Activated naive CD8-positive, alpha-beta T cell (primary cell): Measurements from ENCODE around the gene CEND1.
"Not testable (repeated sequence)": the region's sequence is repeated elsewhere in the genome, so short reads cannot be mapped to it uniquely, and the experiment has no call there.

Experiments
- H3K27ac Mint-ChIP-seq: one replicate; pipeline ENCODE4 v1.8.0; 2021; ENCODE audit warnings: mixed read lengths
- H3K27me3 Mint-ChIP-seq: one replicate; pipeline ENCODE4 v1.8.0; 2021; ENCODE audit warnings: mixed read lengths
- H3K36me3 Mint-ChIP-seq: one replicate; pipeline ENCODE4 v1.8.0; 2021; ENCODE audit warnings: mixed read lengths
- H3K4me1 Mint-ChIP-seq: one replicate; pipeline ENCODE4 v1.8.0; 2021; ENCODE audit warnings: low read depth, mixed read lengths
- H3K4me3 Mint-ChIP-seq: one replicate; pipeline ENCODE4 v1.8.0; 2021; ENCODE audit warnings: mild to moderate bottlenecking, mixed read lengths
- H3K9me3 Mint-ChIP-seq: one replicate; pipeline ENCODE4 v1.8.0; 2021; ENCODE audit warnings: low read depth, mixed read lengths

The CEND1 gene

DNA sequence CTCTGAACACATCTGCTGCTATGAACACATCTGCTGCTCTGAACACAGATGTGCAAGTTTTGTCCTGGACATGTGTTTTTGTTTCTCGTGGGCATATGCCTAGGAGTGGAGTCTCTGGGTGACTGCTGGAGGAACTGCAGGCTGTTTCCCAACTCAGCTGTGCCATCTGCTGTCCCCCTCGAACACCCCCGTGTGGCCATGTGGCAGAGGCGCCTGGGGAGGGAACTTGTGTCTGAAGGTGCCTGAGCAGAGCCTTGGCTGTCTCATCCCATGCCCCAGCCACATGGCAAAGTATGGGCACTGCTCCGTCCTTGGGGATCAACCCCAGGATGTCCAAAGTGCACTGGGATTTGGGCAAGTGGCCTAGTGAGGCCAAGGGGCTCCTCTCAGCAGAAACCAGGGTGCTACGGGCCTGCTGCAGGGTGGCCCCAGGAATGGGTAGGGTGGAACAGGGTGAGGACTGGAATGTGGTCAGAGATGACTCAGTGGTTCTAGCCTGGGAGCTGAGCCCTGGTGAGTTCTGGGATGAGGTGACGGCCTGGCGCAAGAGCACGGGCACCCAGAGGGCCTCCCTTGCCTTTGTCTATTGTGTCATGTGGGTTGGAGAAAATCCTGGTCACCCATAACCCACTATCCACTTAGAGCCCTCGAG is 27.3 kb downstream of the CEND1 start:
- no peak overlapping the region for H3K4me3 Mint-ChIP-seq
- peaks cover 5% of the 10 kb centered on the region for H3K4me1 Mint-ChIP-seq
- no peaks in the 10 kb centered on the region for H3K9me3 Mint-ChIP-seq
- H3K27ac Mint-ChIP-seq, result no peak overlapping the region
- no peaks in the 10 kb centered on the region for H3K27me3 Mint-ChIP-seq
- no peaks in the 10 kb centered on the region for H3K36me3 Mint-ChIP-seq

DNA sequence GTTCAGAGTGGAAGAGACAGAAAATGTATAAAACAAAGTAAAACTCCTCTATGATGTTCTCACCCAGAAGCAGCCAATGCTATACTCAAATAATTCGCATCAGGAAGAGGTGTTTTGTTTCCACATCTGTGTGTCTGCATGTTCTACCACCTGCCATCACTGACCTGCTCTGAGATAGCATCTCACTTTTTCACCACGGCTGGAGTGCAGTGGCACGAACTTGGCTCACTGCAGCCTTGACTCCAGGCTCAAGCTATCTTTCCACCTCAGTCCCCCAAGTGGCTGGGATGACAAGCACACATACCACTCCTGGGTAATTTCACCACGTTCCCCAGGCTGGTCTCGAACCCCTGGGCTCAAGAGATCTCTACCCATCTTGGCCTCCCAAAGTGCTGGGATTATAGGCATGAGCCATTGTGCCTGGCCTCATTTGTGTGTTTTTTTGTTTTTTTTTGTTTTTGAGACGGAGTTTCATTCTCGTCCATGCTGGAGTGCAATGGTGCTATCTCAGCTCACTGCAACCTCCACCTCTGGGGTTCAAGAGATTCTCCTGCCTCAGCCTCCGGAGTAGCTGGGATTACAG is 28.3 kb downstream of the CEND1 start:
- H3K4me3 Mint-ChIP-seq, result no peak overlapping the region
- H3K27ac Mint-ChIP-seq, result no peak overlapping the region
- peaks cover 4% of the 10 kb centered on the region for H3K4me1 Mint-ChIP-seq
- H3K27me3 Mint-ChIP-seq, result no peaks in the 10 kb centered on the region
- H3K36me3 Mint-ChIP-seq, result no peaks in the 10 kb centered on the region
- H3K9me3 Mint-ChIP-seq, result no peaks in the 10 kb centered on the region

DNA sequence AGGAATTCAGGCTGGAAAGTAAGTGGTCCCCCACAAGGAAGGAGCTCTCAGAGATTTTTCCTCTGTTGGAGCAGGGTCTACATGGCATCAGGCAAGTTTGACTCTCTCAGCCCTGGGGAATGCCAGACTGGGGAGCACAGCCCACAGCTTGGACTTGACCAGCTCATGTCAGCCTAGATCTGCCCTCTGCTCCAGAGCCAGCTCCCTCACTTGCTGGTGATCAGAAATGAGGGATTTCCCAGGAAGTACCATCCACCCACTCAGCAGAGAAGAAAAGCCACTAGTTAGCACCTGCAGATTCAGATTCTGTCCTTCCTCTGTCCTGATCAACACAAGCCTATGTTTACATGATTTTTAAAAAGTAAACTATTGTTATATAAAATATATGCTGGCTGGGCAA is 29.7 kb downstream of the CEND1 start:
- Mint-ChIP-seq H3K9me3 (no peaks in the 10 kb centered on the region), H3K4me1 (peaks cover 3% of the 10 kb centered on the region), H3K27ac (no peak overlapping the region), H3K27me3 (no peaks in the 10 kb centered on the region), H3K4me3 (no peak overlapping the region), H3K36me3 (no peaks in the 10 kb centered on the region)

DNA sequence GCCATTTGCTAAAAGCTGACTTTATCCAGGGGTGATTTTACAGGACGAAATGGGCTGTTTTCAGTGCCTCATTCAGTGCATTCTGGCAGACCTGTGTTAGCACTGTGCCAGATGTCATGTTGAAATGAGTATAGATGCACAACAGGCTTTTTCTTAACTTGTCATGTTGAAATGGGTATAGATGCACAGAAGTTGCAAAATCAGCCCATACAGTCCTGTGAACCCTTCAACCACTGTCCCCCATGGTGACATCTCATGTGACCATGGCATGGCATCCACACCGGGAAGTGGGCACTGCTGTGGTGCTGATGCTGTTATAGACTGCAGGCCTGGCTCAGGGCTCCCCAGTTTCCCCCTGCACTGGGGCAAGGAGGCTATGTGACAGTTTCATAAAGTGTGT is 40.2 kb downstream of the CEND1 start:
- Mint-ChIP-seq H3K9me3 (no peaks in the 10 kb centered on the region), H3K4me3 (peak overlapping the region; percentile 78), H3K36me3 (no peaks in the 10 kb centered on the region), H3K4me1 (peaks cover 14% of the 10 kb centered on the region), H3K27ac (peak overlapping the region; percentile 28), H3K27me3 (no peaks in the 10 kb centered on the region)

DNA sequence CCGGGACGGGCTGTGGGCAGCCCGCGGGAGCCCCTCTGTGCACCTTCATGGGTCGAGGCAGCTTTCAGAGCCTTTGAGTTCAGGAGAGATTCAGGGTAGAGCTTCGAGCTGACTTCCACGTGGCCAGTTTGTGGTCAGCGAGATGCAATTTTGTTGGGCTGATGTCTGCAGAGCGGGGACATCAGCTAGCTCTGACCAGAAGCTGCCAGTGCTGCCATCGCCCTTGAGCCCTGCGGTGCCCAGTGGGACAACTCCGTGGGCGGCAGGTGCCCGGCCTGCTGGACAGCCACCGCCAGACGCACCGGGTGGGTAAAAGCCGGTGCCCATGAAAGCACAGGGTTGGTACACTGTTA is 41.9 kb downstream of the CEND1 start:
- Mint-ChIP-seq H3K4me3 (peak overlapping the region; percentile 90), H3K4me1 (peaks cover 14% of the 10 kb centered on the region), H3K9me3 (no peaks in the 10 kb centered on the region), H3K27ac (peak overlapping the region; percentile 89), H3K27me3 (no peaks in the 10 kb centered on the region), H3K36me3 (no peaks in the 10 kb centered on the region)

DNA sequence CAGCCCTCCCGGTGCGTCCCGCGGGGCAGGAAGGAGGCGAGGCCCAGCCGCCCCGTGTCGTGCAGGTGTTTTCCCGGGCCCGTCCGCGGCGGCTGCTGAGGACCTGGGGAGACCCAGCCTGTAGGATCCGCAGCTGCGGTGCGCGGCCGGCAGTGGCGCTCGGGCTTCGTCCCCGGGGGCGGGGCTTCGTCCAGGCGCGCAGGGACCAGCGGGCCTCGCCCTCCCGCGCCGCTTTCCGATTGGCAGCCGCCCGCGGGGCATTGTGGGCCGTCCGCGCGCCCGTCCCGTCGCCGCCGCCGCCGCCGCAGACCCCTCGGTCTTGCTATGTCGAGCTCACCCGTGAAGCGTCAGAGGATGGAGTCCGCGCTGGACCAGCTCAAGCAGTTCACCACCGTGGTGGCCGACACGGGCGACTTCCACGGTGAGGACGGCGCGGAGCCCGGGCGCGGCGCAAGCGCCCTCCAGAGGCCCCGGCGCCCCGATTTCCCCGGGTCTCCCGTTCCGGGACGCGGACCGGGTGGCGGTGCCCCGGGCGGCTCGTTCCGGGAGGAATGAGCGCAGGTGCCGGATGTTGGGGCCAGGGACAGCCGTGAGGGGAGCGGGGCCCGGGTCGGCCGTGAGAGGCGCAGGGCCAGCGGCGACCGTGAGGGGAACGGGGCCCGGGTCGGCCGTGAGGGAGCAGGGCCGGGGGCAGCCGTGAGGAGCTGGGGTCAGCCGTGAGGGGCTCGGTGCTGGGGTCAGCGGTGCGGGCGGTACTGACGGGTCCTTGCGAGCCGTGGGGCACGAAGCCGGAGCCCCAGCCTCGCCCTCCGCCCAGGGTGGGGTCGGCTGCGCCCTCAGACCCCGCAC is 42.5 kb downstream of the CEND1 start, which contains the start of gene TALDO1:
Gene TALDO1 (plus strand): TSS at position 307 of the 849 bp plus-strand sequence. CDS start 18 bp downstream, at position 325.
- H3K4me1 Mint-ChIP-seq, result peaks cover 14% of the 10 kb centered on the region
- no peaks in the 10 kb centered on the region for H3K27me3 Mint-ChIP-seq
- H3K4me3 Mint-ChIP-seq, result peak within 1 kb of the TSS; percentile 90
- H3K27ac Mint-ChIP-seq, result peak within 1 kb of the TSS; percentile 89
- H3K36me3 Mint-ChIP-seq, result no peaks in the 10 kb centered on the region
- H3K9me3 Mint-ChIP-seq, result no peaks in the 10 kb centered on the region

DNA sequence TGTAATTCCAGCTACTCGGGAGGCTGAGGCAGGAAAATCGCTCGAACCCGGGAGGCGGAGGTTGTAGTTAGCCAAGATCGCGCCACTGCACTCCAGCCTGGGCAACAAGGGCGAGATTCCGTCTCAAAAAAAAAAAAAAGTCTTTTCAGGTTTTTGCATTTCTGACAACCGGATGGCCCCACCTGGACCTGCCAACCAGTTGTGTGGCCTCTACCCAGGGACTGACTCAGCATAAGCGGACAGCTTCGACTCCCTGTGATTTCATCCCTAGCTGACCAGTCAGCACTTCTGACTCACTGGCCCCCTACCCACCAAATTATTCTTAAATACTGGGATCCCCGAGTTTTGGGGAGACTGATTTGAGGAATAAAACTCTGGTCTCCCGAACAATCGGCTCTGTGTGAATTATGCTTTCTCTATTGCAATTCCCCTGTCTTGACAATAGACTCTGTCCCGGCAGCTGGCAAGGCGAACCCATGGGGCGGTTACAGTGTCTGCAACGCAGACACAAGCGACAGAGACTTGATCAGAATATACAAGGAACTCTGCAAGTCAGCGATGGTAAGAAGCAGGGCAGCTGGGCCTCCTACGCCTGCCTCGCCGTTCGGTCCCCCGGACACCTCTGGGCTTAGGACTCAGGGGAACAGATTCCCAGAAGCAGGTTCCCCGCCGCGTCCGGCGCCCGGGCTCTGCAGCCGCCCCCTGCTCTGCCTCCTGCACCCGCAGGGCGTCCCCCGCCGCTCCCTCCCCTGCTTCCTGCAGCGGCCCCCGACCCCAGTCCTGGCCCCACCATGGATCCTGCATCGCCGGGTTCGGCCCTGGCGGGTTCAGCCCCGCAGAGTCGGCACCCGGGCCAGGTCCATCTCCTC is 43.4 kb downstream of the CEND1 start:
- Mint-ChIP-seq H3K27me3 (no peaks in the 10 kb centered on the region), H3K9me3 (no peaks in the 10 kb centered on the region), H3K4me3 (peak overlapping the region; percentile 86)

DNA sequence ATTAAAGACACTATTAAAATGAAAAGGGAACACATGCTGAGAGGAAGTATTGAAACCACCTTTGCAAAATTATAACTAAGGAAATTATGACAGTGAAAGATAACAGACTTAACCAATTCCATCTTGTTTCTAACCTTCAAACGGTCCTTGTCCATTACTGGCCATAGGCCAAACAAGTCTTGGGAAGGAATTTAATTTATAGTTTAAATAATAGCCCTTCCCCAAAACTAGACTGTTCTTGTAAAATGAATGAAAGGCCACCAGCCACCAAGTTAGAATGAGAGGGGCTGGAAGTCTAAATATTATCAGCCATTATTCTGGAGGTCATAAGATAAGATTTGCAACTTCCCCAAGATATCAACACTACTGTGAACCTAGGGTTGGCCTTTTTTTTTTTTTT is 44.5 kb downstream of the CEND1 start:
- Mint-ChIP-seq H3K4me1 (peaks cover 14% of the 10 kb centered on the region), H3K27ac (no peak overlapping the region), H3K36me3 (no peaks in the 10 kb centered on the region), H3K27me3 (no peaks in the 10 kb centered on the region), H3K9me3 (no peaks in the 10 kb centered on the region), H3K4me3 (peak overlapping the region; percentile 20)

More for the DNA sequence above, 43.4 kb downstream of the CEND1 start:
- H3K4me1 Mint-ChIP-seq, result peaks cover 14% of the 10 kb centered on the region
- H3K27ac Mint-ChIP-seq, result peak overlapping the region; percentile 54
- H3K36me3 Mint-ChIP-seq, result no peaks in the 10 kb centered on the region

DNA sequence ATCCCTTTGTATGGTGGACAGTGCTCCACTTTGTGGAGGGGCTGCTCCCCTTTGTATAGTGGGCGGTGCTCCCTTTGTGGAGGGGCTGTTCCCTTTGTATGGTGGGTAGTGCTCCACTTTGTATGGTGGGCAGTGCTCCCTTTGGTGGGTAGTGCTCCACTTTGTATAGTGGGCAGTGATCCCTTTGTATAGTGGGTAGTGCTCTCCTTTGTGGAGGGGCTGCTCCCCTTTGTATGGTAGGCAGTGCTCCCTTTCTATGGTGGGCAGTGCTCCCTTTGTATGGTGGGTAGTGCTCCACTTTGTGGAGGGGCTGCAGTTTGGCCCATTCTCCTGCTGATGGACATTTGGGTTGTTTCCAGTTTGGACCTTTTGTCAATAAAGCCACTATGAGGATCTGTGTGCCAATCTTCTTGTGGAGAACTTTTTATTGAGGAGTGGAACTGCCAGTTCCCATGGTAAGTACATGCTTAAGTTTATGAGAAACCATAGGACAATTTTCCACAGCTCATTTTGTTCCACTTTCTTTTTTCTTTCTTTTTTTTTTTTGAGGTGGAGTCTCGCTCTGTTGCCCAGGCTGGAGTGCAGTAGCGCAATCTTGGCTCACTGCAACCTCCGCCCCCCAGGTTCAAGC is 47.2 kb downstream of the CEND1 start:
- no peaks in the 10 kb centered on the region for H3K27me3 Mint-ChIP-seq
- H3K36me3 Mint-ChIP-seq, result no peaks in the 10 kb centered on the region
- peaks cover 8% of the 10 kb centered on the region for H3K4me1 Mint-ChIP-seq
- H3K9me3 Mint-ChIP-seq, result no peaks in the 10 kb centered on the region
- no peak overlapping the region for H3K27ac Mint-ChIP-seq
- no peak overlapping the region for H3K4me3 Mint-ChIP-seq

DNA sequence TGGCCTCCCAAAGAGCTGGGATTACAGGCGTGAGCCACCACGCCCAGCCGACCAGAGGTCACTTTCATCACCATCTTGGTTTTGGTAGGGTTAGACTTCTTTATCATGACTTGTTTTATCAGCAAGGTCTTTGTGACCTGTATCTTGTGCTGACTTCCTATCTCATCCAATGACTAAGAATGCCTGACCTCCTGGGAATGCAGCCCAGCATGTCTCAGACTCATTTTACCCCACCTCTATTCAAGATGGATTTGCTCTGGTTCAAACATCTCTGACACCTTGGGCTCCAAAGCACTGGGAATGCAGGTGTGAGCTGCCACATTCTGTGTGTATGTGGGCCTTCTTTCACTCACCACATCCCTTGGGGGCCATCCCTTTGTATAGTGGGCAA is 47.7 kb downstream of the CEND1 start:
- H3K36me3 Mint-ChIP-seq, result no peaks in the 10 kb centered on the region

DNA sequence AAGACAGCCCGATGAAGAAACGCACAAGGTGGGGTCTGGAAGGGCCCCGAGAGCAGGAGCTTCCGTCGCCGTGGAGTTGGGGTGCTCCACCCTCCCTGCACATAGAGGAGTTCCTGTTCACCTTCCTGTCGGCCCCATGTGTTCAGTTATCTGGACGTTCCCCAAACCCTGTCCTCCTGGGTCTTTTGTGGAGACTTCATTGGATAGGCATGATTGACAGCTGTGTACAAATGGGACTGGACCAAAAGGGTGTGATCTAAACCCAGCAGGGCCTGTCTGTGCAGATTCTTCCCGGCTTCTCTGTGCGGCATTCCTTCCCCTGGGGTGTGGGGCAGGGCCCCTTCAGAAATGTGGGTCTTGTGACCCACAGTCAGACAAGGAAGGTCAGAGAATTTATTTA is 52.0 kb downstream of the CEND1 start:
- Mint-ChIP-seq H3K4me3 (peak overlapping the region; percentile 25), H3K4me1 (peaks cover 15% of the 10 kb centered on the region)
- not testable (repeated sequence) for H3K9me3 Mint-ChIP-seq, H3K27ac Mint-ChIP-seq, H3K36me3 Mint-ChIP-seq, H3K27me3 Mint-ChIP-seq

More for the DNA sequence above, 47.7 kb downstream of the CEND1 start:
- no peaks in the 10 kb centered on the region for H3K9me3 Mint-ChIP-seq
- no peak overlapping the region for H3K4me3 Mint-ChIP-seq
- no peak overlapping the region for H3K27ac Mint-ChIP-seq
- H3K4me1 Mint-ChIP-seq, result peaks cover 14% of the 10 kb centered on the region
- no peaks in the 10 kb centered on the region for H3K27me3 Mint-ChIP-seq

DNA sequence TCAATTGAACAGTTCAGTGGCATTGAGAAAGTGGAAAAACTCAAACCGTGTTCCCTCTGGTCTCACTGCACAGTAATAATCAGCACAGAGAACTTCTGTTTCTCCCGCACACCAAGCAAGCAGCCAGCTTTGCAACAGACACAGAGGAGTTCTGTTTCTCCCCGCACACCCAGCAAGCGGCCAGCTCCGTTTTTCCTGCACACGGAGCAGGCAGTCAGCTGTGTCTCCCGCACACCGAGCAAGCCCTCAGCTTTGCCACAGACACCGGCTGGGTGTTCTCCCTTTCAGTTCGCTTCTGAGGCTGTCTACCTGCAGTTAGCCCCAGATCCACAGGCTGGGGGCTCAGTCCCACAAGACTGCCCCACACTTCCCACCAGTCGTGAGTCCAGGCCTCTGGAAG is 52.5 kb downstream of the CEND1 start:
- H3K36me3 Mint-ChIP-seq, result no peaks in the 10 kb centered on the region
- peak overlapping the region; percentile 25 for H3K4me3 Mint-ChIP-seq
- H3K27ac Mint-ChIP-seq, result no peak overlapping the region
- H3K27me3 Mint-ChIP-seq, result no peaks in the 10 kb centered on the region
- H3K4me1 Mint-ChIP-seq, result peaks cover 15% of the 10 kb centered on the region
- H3K9me3 Mint-ChIP-seq, result no peaks in the 10 kb centered on the region
